Measurements from ENCODE around the gene STK17A.
"Not testable (repeated sequence)": the region's sequence is repeated elsewhere in the genome, so short reads cannot be mapped to it uniquely, and the experiment has no call there.

Gene STK17A

GRCh38 chr7:43660141-43660540, 77.2 kb downstream of the STK17A start:
- no peak for DNase-seq (ENCODE audit: extremely low spot score)
- CTCF ChIA-PET = no interaction called here
- POLR2A ChIA-PET = no interaction called here
- no peak for TF ChIP-seq HDGF (IDR thresholded peaks at IDR 0.05; ENCODE audit: borderline replicate concordance)
- TF ChIP-seq PKNOX1 (IDR thresholded peaks at IDR 0.05) = no peak
- no peak for TF ChIP-seq CTBP1 (IDR thresholded peaks at IDR 0.05; ENCODE audit: borderline replicate concordance)
- TF ChIP-seq ZNF384 (IDR thresholded peaks at IDR 0.05) = no peak
- TF ChIP-seq FOXA1 (IDR thresholded peaks at IDR 0.05) = no peak
- TF ChIP-seq TARDBP (IDR thresholded peaks at IDR 0.05) = no peak
- TF ChIP-seq ELF4 (IDR thresholded peaks at IDR 0.05) = no peak
- TF ChIP-seq FOXK2 (IDR thresholded peaks at IDR 0.05) = no peak
- TF ChIP-seq NFRKB (IDR thresholded peaks at IDR 0.05) = no peak

GRCh38 chr7:43664681-43665080, 81.8 kb downstream of the STK17A start:
- ChIA-PET POLR2A (interaction anchor here (1.6 kb wide), 1 partner anchor 65 kb away, joined by 3 read pairs; the partner anchor contains the start of gene COA1), CTCF (interaction anchor here (0.9 kb wide), 1 partner anchor 82 kb away, joined by 4 read pairs; the partner anchor contains the start of gene STK17A)
- DNase-seq (ENCODE audit: extremely low spot score) = no peak
- no peak for TF ChIP-seq LEF1 (IDR thresholded peaks at IDR 0.05; ENCODE audit: borderline replicate concordance)
- 0 out of 2 replicates have a peak, but pooled peaks have one; percentile 13 for TF ChIP-seq PKNOX1 (IDR thresholded peaks at IDR 0.05)

GRCh38 chr7:43666938-43667337, 84.0 kb downstream of the STK17A start:
- no peak for DNase-seq (ENCODE audit: extremely low spot score)
- ChIA-PET POLR2A (no interaction called here), CTCF (no interaction called here)
- TF ChIP-seq CTBP1 (IDR thresholded peaks at IDR 0.05; ENCODE audit: borderline replicate concordance) = no peak
- no peak for TF ChIP-seq FOXK2 (IDR thresholded peaks at IDR 0.05)
- TF ChIP-seq ELF4 (IDR thresholded peaks at IDR 0.05) = no peak
- no peak for TF ChIP-seq TARDBP (IDR thresholded peaks at IDR 0.05)
- TF ChIP-seq PKNOX1 (IDR thresholded peaks at IDR 0.05) = no peak

GRCh38 chr7:43668035-43668434, 85.1 kb downstream of the STK17A start:
- TF ChIP-seq SUZ12 (IDR thresholded peaks at IDR 0.05) (no peak), LEF1 (IDR thresholded peaks at IDR 0.05; ENCODE audit: borderline replicate concordance) (no peak), ZNF384 (IDR thresholded peaks at IDR 0.05) (no peak), TARDBP (IDR thresholded peaks at IDR 0.05) (no peak), NFRKB (IDR thresholded peaks at IDR 0.05) (no peak), BHLHE40 (IDR thresholded peaks at IDR 0.05; ENCODE audit: borderline replicate concordance) (no peak), ELF4 (IDR thresholded peaks at IDR 0.05) (no peak), FOXA1 (IDR thresholded peaks at IDR 0.05) (no peak), CTBP1 (IDR thresholded peaks at IDR 0.05; ENCODE audit: borderline replicate concordance) (no peak), FOXK2 (IDR thresholded peaks at IDR 0.05) (no peak), ARNT (IDR thresholded peaks at IDR 0.05) (no peak), L3MBTL2 (conservative IDR thresholded peaks at IDR 0.05) (no peak)
- ChIA-PET CTCF (no interaction called here), POLR2A (interaction anchor here (0.9 kb wide), 1 partner anchor 85 kb away, joined by 3 read pairs; the partner anchor contains the start of gene STK17A)
- DNase-seq (ENCODE audit: extremely low spot score) = no peak

GRCh38 chr7:43669286-43670081, 86.6 kb downstream of the STK17A start:
- no peak for DNase-seq (ENCODE audit: extremely low spot score)
- CTCF ChIA-PET = interaction anchor here (0.6 to 0.9 kb wide), 2 partner anchors 87 to 1043 kb away, joined by 3 read pairs; partner anchors contain the start of gene STK17A
- TF ChIP-seq ARNT (IDR thresholded peaks at IDR 0.05) (no peak), NFRKB (IDR thresholded peaks at IDR 0.05) (no peak), PKNOX1 (IDR thresholded peaks at IDR 0.05) (peak; percentile 78)
- POLR2A ChIA-PET = no interaction called here

- CTCF ChIA-PET = no interaction called here
- TF ChIP-seq ZNF384 (IDR thresholded peaks at IDR 0.05) (no peak), FOXK2 (IDR thresholded peaks at IDR 0.05) (no peak), BHLHE40 (IDR thresholded peaks at IDR 0.05; ENCODE audit: borderline replicate concordance) (no peak), PKNOX1 (IDR thresholded peaks at IDR 0.05) (no peak), CTBP1 (IDR thresholded peaks at IDR 0.05; ENCODE audit: borderline replicate concordance) (no peak), LEF1 (IDR thresholded peaks at IDR 0.05; ENCODE audit: borderline replicate concordance) (no peak), SP1 (IDR thresholded peaks at IDR 0.05) (no peak), FOXA1 (IDR thresholded peaks at IDR 0.05) (no peak), ELF4 (IDR thresholded peaks at IDR 0.05) (no peak), L3MBTL2 (conservative IDR thresholded peaks at IDR 0.05) (no peak), NFRKB (IDR thresholded peaks at IDR 0.05) (no peak), HDGF (IDR thresholded peaks at IDR 0.05; ENCODE audit: borderline replicate concordance) (no peak), ARNT (IDR thresholded peaks at IDR 0.05) (no peak)
- POLR2A ChIA-PET = no interaction called here
- DNase-seq (ENCODE audit: extremely low spot score) = no peak
Observed at GRCh38 chr7:43671521-43671920, 88.6 kb downstream of the STK17A start.

GRCh38 chr7:43673243-43673976, 90.5 kb downstream of the STK17A start:
- CTCF ChIA-PET; DNase-seq (ENCODE audit: extremely low spot score): not testable (repeated sequence)
- POLR2A ChIA-PET = interaction anchor here (1.5 kb wide), 1 partner anchor 91 kb away, joined by 3 read pairs; the partner anchor contains the start of gene STK17A

Data from HEK293T (cell line).